ENCODE data around the gene CACNB4.

- no peak for TF ChIP-seq POLR2A (IDR thresholded peaks at IDR 0.05)
- TF ChIP-seq, protein P1, sequence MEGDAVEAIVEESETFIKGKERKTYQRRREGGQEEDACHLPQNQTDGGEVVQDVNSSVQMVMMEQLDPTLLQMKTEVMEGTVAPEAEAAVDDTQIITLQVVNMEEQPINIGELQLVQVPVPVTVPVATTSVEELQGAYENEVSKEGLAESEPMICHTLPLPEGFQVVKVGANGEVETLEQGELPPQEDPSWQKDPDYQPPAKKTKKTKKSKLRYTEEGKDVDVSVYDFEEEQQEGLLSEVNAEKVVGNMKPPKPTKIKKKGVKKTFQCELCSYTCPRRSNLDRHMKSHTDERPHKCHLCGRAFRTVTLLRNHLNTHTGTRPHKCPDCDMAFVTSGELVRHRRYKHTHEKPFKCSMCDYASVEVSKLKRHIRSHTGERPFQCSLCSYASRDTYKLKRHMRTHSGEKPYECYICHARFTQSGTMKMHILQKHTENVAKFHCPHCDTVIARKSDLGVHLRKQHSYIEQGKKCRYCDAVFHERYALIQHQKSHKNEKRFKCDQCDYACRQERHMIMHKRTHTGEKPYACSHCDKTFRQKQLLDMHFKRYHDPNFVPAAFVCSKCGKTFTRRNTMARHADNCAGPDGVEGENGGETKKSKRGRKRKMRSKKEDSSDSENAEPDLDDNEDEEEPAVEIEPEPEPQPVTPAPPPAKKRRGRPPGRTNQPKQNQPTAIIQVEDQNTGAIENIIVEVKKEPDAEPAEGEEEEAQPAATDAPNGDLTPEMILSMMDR (IDR thresholded peaks at IDR 0.05), result no peak
Observed at GRCh38 chr2:152033011-152033925, 65.6 kb downstream of the CACNB4 start.
